ENCODE results near the gene POLN.
A peak's percentile ranks its signal among the peaks of the same experiment; 100 is the strongest.

POLN gene

GRCh38 chr4:2250357-2251072 lies 8.6 kb upstream of the POLN start:
- Histone ChIP-seq H3K27me3 (replicated peaks; ENCODE audit: control insufficient read depth, insufficient read depth, low read length, poor library complexity, severe bottlenecking) (no peaks in the 10 kb centered on the region), H3K4me1 (ENCODE audit: control insufficient read depth, insufficient read depth, low read length, poor library complexity, severe bottlenecking) (no peaks in the 10 kb centered on the region), H3K9me3 (ENCODE audit: control insufficient read depth, low read length) (no peaks in the 10 kb centered on the region), H3K27ac (ENCODE audit: insufficient read depth, low read length, poor library complexity, severe bottlenecking) (no peak overlapping the region), H3K36me3 (ENCODE audit: control insufficient read depth, insufficient read depth, low read length) (peaks cover 62% of the 10 kb centered on the region), H3K4me3 (ENCODE audit: insufficient read depth, low read depth, low read length, poor library complexity, severe bottlenecking) (no peak overlapping the region)
- no peak for DNase-seq

DNA sequence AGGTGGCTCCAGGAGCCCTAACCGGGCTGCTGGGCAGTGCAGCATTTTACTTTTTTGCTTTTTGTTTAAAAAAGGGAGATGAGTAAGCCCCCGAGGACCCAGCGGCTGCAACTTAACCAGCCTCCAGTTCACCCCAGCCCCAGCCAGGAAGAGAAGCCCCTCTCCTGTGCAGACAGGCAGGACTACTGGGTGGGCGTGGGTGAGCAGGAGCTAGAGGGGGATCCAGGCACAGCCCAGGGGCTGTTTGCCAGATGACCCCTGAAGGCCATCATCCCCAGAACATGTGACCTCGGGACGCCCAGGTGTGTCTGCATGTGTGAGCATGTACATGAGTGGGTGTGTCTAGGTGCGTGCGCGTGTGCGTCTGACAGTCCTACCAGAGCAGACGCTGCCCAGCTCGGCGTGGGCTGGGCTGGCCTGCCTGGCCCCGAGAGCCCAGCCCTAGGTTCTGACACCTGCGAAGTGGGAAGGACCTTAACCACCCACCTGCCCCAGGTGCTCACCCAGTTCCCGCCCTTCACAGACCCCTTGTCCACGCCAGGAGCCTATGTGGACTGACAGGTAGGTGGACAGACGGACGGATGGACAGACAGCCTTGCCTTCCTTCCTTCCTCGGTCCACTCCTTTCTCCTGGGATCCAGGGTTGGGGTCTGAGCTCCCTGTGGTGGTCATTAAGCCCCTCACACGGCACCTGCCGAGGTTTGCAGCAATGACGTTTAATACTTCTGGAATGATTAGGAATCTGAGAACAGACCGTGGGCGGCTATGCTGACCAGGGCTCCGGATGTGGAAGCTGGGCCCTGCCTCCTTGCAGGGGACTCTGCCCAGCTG lies 7.8 kb upstream of the POLN start:
- DNase-seq: no peak
- Histone ChIP-seq H3K9me3 (ENCODE audit: control insufficient read depth, low read length) (no peaks in the 10 kb centered on the region), H3K36me3 (ENCODE audit: control insufficient read depth, insufficient read depth, low read length) (peaks cover 55% of the 10 kb centered on the region)

DNA sequence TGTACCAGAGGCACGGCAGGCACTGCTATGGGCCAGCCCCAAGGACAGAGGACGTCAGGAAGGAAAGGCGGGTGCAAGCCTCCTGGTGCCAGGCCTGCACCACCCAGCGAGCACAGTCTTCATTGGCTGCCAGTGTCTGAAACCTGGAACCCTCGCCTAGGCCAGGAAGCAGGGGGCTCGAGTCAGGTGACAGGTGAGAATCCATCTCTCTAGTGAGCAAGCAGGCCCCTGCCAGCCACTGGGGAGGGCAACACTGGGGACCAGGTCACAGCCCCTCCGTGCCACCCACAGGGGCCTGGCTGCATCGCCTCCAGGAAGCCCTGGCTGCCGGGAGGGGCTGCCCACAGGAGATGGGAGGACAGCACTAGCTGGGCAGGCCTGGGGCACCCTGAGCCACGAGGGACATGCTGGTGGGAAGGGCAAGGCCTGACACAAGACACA lies 6.9 kb upstream of the POLN start:
- Histone ChIP-seq H3K36me3 (ENCODE audit: control insufficient read depth, insufficient read depth, low read length) (peaks cover 46% of the 10 kb centered on the region), H3K4me3 (ENCODE audit: insufficient read depth, low read depth, low read length, poor library complexity, severe bottlenecking) (no peak overlapping the region), H3K4me1 (ENCODE audit: control insufficient read depth, insufficient read depth, low read length, poor library complexity, severe bottlenecking) (no peaks in the 10 kb centered on the region), H3K9me3 (ENCODE audit: control insufficient read depth, low read length) (no peaks in the 10 kb centered on the region), H3K27me3 (replicated peaks; ENCODE audit: control insufficient read depth, insufficient read depth, low read length, poor library complexity, severe bottlenecking) (no peaks in the 10 kb centered on the region), H3K27ac (ENCODE audit: insufficient read depth, low read length, poor library complexity, severe bottlenecking) (no peak overlapping the region)
- no peak for DNase-seq

More for the DNA sequence above, 7.8 kb upstream of the POLN start:
- Histone ChIP-seq H3K27me3 (replicated peaks; ENCODE audit: control insufficient read depth, insufficient read depth, low read length, poor library complexity, severe bottlenecking) (no peaks in the 10 kb centered on the region), H3K27ac (ENCODE audit: insufficient read depth, low read length, poor library complexity, severe bottlenecking) (no peak overlapping the region), H3K4me3 (ENCODE audit: insufficient read depth, low read depth, low read length, poor library complexity, severe bottlenecking) (no peak overlapping the region), H3K4me1 (ENCODE audit: control insufficient read depth, insufficient read depth, low read length, poor library complexity, severe bottlenecking) (no peaks in the 10 kb centered on the region)

DNA sequence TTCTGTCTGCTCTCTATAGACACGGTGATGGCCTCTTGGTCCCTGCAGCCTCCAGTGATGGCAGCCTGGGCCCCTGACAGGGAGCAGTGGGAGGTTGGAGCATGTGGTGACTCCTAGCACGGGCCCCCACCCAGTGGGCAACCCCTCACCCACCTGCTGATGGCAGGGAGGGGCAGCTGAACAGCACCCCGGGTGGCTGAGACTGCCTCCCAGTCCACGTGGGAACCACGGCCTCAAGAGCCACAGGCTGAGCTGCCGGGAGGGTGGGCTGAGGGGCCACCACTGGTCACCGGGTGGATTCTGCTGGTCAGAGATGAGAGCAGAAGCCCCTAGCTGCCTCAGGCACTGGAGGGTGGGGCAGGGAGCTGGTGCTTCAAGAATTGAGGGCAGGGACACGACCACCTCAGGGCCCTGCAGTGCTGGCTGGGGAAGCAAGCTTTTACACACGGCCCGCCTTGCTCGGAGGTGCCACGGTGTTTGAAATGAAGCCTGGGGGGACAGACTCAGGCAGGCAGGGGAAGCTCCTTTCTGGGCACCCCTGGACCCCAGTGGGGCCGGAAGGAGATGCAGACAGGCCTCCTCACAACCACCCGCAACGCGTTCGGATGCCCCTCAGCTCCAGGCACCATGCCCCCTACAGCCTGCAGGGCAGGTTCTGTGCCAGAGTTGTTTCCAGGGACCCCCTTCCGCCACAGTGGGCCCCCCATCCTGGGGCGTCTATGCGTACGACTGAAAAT lies 6.3 kb upstream of the POLN start:
- no peak overlapping the region for H3K4me3 ChIP-seq (ENCODE audit: insufficient read depth, low read depth, low read length, poor library complexity, severe bottlenecking)
- no peak overlapping the region for H3K27ac ChIP-seq (ENCODE audit: insufficient read depth, low read length, poor library complexity, severe bottlenecking)
- H3K36me3 ChIP-seq (ENCODE audit: control insufficient read depth, insufficient read depth, low read length): peaks cover 40% of the 10 kb centered on the region
- no peaks in the 10 kb centered on the region for H3K9me3 ChIP-seq (ENCODE audit: control insufficient read depth, low read length)
- DNase-seq: no peak
- no peaks in the 10 kb centered on the region for H3K27me3 ChIP-seq (replicated peaks; ENCODE audit: control insufficient read depth, insufficient read depth, low read length, poor library complexity, severe bottlenecking)
- no peaks in the 10 kb centered on the region for H3K4me1 ChIP-seq (ENCODE audit: control insufficient read depth, insufficient read depth, low read length, poor library complexity, severe bottlenecking)

GRCh38 chr4:2247128-2248043 lies 5.5 kb upstream of the POLN start:
- Histone ChIP-seq H3K4me3 (ENCODE audit: insufficient read depth, low read depth, low read length, poor library complexity, severe bottlenecking) (no peak overlapping the region), H3K4me1 (ENCODE audit: control insufficient read depth, insufficient read depth, low read length, poor library complexity, severe bottlenecking) (no peaks in the 10 kb centered on the region), H3K9me3 (ENCODE audit: control insufficient read depth, low read length) (no peaks in the 10 kb centered on the region), H3K27me3 (replicated peaks; ENCODE audit: control insufficient read depth, insufficient read depth, low read length, poor library complexity, severe bottlenecking) (no peaks in the 10 kb centered on the region), H3K36me3 (ENCODE audit: control insufficient read depth, insufficient read depth, low read length) (peaks cover 32% of the 10 kb centered on the region), H3K27ac (ENCODE audit: insufficient read depth, low read length, poor library complexity, severe bottlenecking) (no peak overlapping the region)
- DNase-seq: no peak

GRCh38 chr4:2246384-2247127 lies 4.6 kb upstream of the POLN start:
- peak overlapping the region; percentile 24 for H3K27ac ChIP-seq (ENCODE audit: insufficient read depth, low read length, poor library complexity, severe bottlenecking)
- H3K4me3 ChIP-seq (ENCODE audit: insufficient read depth, low read depth, low read length, poor library complexity, severe bottlenecking): no peak overlapping the region
- peaks cover 24% of the 10 kb centered on the region for H3K36me3 ChIP-seq (ENCODE audit: control insufficient read depth, insufficient read depth, low read length)
- H3K27me3 ChIP-seq (replicated peaks; ENCODE audit: control insufficient read depth, insufficient read depth, low read length, poor library complexity, severe bottlenecking): no peaks in the 10 kb centered on the region
- H3K9me3 ChIP-seq (ENCODE audit: control insufficient read depth, low read length): no peaks in the 10 kb centered on the region
- no peaks in the 10 kb centered on the region for H3K4me1 ChIP-seq (ENCODE audit: control insufficient read depth, insufficient read depth, low read length, poor library complexity, severe bottlenecking)
- DNase-seq: no peak

DNA sequence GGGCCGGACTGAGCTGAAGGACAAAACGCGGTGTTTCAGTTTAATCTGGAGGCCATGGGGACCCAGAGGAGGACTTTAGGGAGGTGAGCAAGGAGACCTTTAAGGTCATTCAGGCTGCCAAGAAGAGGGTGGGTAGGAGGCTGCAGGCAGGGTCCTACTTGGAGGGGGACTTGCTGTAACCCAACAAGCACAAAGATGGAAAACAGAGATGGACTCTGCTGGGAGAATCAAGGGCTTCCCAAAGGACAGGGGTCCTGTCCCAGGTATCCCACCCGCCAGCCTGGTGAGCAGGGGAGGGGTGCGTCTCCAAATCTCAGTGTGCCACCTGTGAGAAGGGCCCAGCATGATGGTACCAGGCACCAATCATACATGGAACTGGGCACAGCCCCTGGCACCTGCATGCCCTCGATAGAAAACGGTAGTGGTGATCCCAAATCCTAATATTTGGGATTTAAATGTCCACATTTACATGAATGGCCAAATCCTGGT lies 3.9 kb upstream of the POLN start:
- H3K27ac ChIP-seq (ENCODE audit: insufficient read depth, low read length, poor library complexity, severe bottlenecking): no peak overlapping the region
- H3K9me3 ChIP-seq (ENCODE audit: control insufficient read depth, low read length): no peaks in the 10 kb centered on the region
- peaks cover under 1% of the 10 kb centered on the region for H3K4me1 ChIP-seq (ENCODE audit: control insufficient read depth, insufficient read depth, low read length, poor library complexity, severe bottlenecking)
- no peak for DNase-seq
- peaks cover 17% of the 10 kb centered on the region for H3K36me3 ChIP-seq (ENCODE audit: control insufficient read depth, insufficient read depth, low read length)
- H3K27me3 ChIP-seq (replicated peaks; ENCODE audit: control insufficient read depth, insufficient read depth, low read length, poor library complexity, severe bottlenecking): no peaks in the 10 kb centered on the region
- no peak overlapping the region for H3K4me3 ChIP-seq (ENCODE audit: insufficient read depth, low read depth, low read length, poor library complexity, severe bottlenecking)

- Histone ChIP-seq H3K27me3 (replicated peaks; ENCODE audit: control insufficient read depth, insufficient read depth, low read length, poor library complexity, severe bottlenecking) (no peaks in the 10 kb centered on the region), H3K27ac (ENCODE audit: insufficient read depth, low read length, poor library complexity, severe bottlenecking) (no peak overlapping the region), H3K4me3 (ENCODE audit: insufficient read depth, low read depth, low read length, poor library complexity, severe bottlenecking) (no peak overlapping the region), H3K4me1 (ENCODE audit: control insufficient read depth, insufficient read depth, low read length, poor library complexity, severe bottlenecking) (peaks cover 6% of the 10 kb centered on the region), H3K36me3 (ENCODE audit: control insufficient read depth, insufficient read depth, low read length) (peaks cover 11% of the 10 kb centered on the region), H3K9me3 (ENCODE audit: control insufficient read depth, low read length) (no peaks in the 10 kb centered on the region)
- DNase-seq: no peak
Measured at GRCh38 chr4:2245057-2245786, 3.3 kb upstream of the POLN start.
